Testis (tissue), 3 donors: ENCODE measurements around the gene ULBP2. TPM values are rescaled to one million over a fixed set of nuclear protein-coding genes. Genes with fewer than 3 reads are reported as not detected.

Experiments
- DNase-seq: peaks from one replicate; pipeline ENCODE4 v3.0.0-alpha.2; 2019
- H3K27ac ChIP-seq, 2 donors: fragments of 200-600 bp; sonication (generic); one replicate each; pipeline ENCODE4 v1.5.1; 2019
- H3K27me3 ChIP-seq: fragments of 200-600 bp; sonication (generic); one replicate; pipeline ENCODE4 v1.5.1; 2019
- H3K36me3 ChIP-seq: fragments of 200-600 bp; sonication (generic); one replicate; pipeline ENCODE4 v1.5.1; 2017; ENCODE audit warnings: low read depth; ENCODE audit errors: missing control alignments
- H3K4me1 ChIP-seq: fragments of 200-600 bp; sonication (generic); one replicate; pipeline ENCODE4 v1.5.1; 2019
- H3K4me3 ChIP-seq, 2 donors: fragments of 200-600 bp; sonication (generic); one replicate each; pipeline ENCODE4 v1.5.1; 2017 to 2019
- H3K9me3 ChIP-seq: fragments of 200-600 bp; sonication (generic); one replicate; pipeline ENCODE4 v1.5.1; 2017
- POLR2A ChIP-seq: fragments of 450-650 bp; IDR thresholded peaks from one replicate; pipeline ENCODE4 v1.6.1; 2017; ENCODE audit warnings: antibody characterized with exemption, mild to moderate bottlenecking, moderate library complexity
- WGBS, 2 donors: methylation state at CpG; one replicate each; pipeline ENCODE4 v1.1.5; 2018; 5-methylcytosine and 5-hydroxymethylcytosine counted together
- intact Hi-C: fragments of 100-400 bp; cut with DNase I; formaldehyde crosslinking; loops from one replicate; pipeline ENCODE4 v1.15.1; 2023; ENCODE audit warnings: low total_unique reads
- polyA plus RNA-seq: library from polyadenylated mRNA; stranded (reverse); fragments of 350-450 nt; fragmentation: Illumina TruSeq; extraction: RNeasy Lipid Tissue Mini Kit (QIAGEN cat#74804); gene quantifications from one replicate; pipeline ENCODE4 v1.2.3, GENCODE V29; 2014; ENCODE audit warnings: low read depth, low replicate concordance; ENCODE audit not compliant: insufficient read depth
- total RNA-seq, 2 donors: library from RNA; depleted of rRNA; stranded (reverse); fragments of >200 nt; gene quantifications; one replicate each; pipeline ENCODE4 v1.2.3, GENCODE V29; 2016
- TF ChIP-seq, protein P1 (sequence below), 3 experiments: fragments of 450-650 bp in 2 of 3; fragments of 200-600 bp in 1 of 3; sonication (generic) in 1 of 3; IDR thresholded peaks; one replicate each; pipeline ENCODE4 v1.5.1; 2016 to 2019; ENCODE audit warnings: antibody characterized with exemption in 3 of 3, mild to moderate bottlenecking in 2 of 3, moderate library complexity in 1 of 3

Gene ULBP2
- total and polyA plus RNA-seq, 3 donors from 2014 or later, result 1.5 to 2.0 (median 1.9) TPM

DNA sequence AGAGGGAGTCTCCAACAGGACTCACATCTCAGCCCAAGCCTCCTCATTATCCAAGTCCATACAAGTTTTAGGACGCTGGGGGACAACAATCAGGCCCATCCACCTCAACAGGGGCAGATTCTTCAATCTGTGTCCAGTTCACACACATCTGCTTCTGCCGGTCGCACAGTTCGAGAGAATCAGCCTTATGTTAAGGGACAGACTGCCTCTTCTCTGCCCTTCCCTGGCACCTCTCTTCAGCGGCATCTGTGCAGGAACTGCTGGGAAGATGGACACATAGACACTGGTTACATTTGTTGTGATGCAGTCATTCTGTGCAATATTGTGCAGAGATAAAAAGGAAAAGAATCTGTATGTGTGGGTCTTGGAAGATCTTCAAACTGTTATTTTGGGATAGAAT, 43.0 kb downstream of the ULBP2 start:
- no peaks in the 10 kb centered on the region for H3K9me3 ChIP-seq
- no peak for DNase-seq
- H3K4me1 ChIP-seq, result peaks cover 3% of the 10 kb centered on the region
- H3K27me3 ChIP-seq, result no peaks in the 10 kb centered on the region
- H3K4me3 ChIP-seq, result no peak overlapping the region
- H3K27ac ChIP-seq, result no peak overlapping the region
- WGBS, 2 donors, result 54 to 56% methylated on average over 5 of the region's 5 CpGs
- no peaks in the 10 kb centered on the region for H3K36me3 ChIP-seq
- intact Hi-C loops, result no loop called here
- TF ChIP-seq POLR2A, result no peak
- TF ChIP-seq, protein P1, sequence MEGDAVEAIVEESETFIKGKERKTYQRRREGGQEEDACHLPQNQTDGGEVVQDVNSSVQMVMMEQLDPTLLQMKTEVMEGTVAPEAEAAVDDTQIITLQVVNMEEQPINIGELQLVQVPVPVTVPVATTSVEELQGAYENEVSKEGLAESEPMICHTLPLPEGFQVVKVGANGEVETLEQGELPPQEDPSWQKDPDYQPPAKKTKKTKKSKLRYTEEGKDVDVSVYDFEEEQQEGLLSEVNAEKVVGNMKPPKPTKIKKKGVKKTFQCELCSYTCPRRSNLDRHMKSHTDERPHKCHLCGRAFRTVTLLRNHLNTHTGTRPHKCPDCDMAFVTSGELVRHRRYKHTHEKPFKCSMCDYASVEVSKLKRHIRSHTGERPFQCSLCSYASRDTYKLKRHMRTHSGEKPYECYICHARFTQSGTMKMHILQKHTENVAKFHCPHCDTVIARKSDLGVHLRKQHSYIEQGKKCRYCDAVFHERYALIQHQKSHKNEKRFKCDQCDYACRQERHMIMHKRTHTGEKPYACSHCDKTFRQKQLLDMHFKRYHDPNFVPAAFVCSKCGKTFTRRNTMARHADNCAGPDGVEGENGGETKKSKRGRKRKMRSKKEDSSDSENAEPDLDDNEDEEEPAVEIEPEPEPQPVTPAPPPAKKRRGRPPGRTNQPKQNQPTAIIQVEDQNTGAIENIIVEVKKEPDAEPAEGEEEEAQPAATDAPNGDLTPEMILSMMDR (IDR thresholded peaks at IDR 0.05), result no peak

DNA sequence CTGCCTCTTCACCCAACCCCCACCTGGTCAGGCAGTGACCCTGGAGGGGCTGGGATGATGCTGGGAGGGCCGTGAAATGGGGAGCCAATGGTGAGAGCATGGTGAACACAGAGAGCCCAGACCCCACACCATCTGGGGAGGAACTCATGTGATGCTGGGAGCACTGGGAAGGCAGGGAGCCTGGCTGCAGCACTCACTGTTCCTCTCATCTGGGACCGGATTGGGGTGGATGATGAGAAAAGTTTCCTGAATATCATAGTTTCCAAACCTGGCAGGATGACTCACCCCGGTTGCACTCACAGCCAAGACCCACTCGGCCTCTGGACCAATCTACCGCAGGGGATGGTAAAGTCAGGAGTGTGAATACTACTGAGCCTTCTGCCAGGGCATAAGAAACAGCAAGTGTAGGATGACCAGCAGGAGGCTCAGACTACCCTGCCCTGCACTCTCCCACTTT, 43.7 kb downstream of the ULBP2 start:
- H3K4me3 ChIP-seq, result no peak overlapping the region
- H3K27me3 ChIP-seq, result no peaks in the 10 kb centered on the region
- H3K9me3 ChIP-seq, result no peaks in the 10 kb centered on the region
- no peak for DNase-seq
- intact Hi-C loops, result no loop called here
- H3K27ac ChIP-seq, result no peak overlapping the region
- no peak for TF ChIP-seq POLR2A
- TF ChIP-seq, protein P1 (IDR thresholded peaks at IDR 0.05), result no peak
- no peaks in the 10 kb centered on the region for H3K36me3 ChIP-seq
- H3K4me1 ChIP-seq, result peaks cover 4% of the 10 kb centered on the region
- WGBS, 2 donors, result 36 to 48% methylated on average over 5 of the region's 5 CpGs

DNA sequence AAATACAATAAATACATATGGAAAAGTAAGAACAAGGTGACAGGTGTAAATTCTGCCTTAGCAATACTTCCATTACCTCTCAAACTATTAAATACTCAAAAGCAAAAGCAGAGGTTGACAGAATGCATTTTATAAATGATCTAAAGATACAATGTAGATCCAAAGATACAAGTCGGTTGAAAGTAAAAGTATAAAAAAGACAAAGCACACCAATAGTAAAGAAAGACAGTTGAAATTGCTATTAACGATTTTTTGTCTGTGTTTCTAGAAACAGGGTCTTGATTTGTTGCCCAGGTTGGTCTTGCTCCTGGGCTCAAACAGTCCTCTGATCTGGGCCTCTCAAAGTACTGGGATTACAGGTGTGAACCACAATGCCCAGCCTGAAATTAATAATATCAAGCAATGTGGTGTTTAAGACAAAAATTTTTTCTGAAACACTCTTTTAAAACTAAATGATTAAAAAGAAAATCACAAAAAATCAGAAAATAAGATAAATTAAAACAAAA, 45.8 kb downstream of the ULBP2 start:
- no peaks in the 10 kb centered on the region for H3K36me3 ChIP-seq
- 37 to 42% methylated on average over 2 of the region's 2 CpGs for WGBS, 2 donors
- H3K27me3 ChIP-seq, result no peaks in the 10 kb centered on the region
- H3K27ac ChIP-seq, result no peak overlapping the region
- intact Hi-C loops, result no loop called here
- H3K4me1 ChIP-seq, result peaks cover 7% of the 10 kb centered on the region
- no peaks in the 10 kb centered on the region for H3K9me3 ChIP-seq
- TF ChIP-seq POLR2A, result no peak
- TF ChIP-seq, protein P1 (IDR thresholded peaks at IDR 0.05), result no peak
- no peak overlapping the region for H3K4me3 ChIP-seq
- no peak for DNase-seq

DNA sequence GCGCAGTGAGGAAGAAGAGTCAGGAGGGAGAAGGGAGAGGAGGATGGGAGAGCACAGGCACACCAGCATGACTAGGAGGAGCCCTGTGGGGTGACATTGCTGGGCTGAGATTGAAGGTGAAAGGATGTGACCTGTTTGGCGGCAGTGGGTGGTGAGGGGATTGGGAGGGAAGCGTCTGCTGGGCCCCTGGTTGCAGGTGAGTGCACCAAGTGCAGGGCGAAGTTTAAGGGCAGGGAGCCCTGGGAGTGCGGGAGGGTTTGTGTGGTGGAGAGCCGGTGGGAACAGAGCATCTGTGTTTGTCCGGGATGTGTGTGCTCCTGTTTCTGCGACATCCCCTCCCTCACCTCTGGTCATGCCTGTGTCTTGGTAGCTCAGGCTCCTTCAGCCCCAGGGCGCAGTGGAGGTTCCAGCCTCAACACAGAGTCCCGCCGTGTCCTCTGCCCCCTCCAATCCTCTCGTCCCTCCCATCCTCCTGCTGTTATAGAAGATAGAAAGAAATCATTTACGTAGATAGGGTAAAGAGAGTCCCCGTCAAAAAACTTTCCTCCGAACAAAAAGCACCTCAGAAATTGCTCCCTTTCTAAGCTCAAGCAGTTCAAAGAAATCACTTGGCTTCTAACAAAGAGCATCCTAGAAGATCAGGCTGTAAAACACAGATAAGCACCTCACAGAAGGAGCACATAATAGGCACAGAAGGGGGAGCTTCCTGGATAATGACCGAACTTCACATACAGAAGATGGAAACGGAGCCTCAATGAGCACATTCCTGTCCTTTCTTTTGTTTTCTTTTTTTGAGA, 46.9 kb downstream of the ULBP2 start:
- H3K27me3 ChIP-seq, result no peaks in the 10 kb centered on the region
- no peak for TF ChIP-seq POLR2A
- TF ChIP-seq, protein P1 (IDR thresholded peaks at IDR 0.05), result no peak
- intact Hi-C loops, result no loop called here
- H3K9me3 ChIP-seq, result no peaks in the 10 kb centered on the region
- no peak for DNase-seq
- H3K27ac ChIP-seq, result no peak overlapping the region
- no peak overlapping the region for H3K4me3 ChIP-seq
- peaks cover 7% of the 10 kb centered on the region for H3K4me1 ChIP-seq
- H3K36me3 ChIP-seq, result no peaks in the 10 kb centered on the region
- 6 to 8% methylated on average over 16 to 17 of the region's 17 CpGs for WGBS, 2 donors
